ENCODE measurements around the gene CACNB2.

DNA sequence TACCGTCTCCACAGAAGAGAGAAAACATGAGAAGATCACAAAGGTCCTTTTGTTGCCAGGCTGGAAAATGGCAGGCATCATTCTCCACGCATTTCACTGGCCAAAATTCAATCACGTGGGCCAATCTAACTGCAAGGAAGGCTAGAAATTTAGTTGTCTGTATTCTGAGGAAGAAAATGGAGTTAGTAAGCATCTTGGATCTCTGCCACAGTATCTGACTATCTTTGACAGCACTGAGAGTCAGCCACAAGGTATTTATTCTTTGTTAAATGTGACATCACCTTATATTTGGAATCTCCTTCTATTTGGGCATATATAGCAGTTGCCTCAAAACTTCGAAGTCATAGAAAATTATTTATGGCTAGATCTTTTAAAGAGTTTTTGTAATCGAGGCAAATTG is 297.3 kb downstream of the CACNB2 start:
- TF ChIP-seq, protein P1, sequence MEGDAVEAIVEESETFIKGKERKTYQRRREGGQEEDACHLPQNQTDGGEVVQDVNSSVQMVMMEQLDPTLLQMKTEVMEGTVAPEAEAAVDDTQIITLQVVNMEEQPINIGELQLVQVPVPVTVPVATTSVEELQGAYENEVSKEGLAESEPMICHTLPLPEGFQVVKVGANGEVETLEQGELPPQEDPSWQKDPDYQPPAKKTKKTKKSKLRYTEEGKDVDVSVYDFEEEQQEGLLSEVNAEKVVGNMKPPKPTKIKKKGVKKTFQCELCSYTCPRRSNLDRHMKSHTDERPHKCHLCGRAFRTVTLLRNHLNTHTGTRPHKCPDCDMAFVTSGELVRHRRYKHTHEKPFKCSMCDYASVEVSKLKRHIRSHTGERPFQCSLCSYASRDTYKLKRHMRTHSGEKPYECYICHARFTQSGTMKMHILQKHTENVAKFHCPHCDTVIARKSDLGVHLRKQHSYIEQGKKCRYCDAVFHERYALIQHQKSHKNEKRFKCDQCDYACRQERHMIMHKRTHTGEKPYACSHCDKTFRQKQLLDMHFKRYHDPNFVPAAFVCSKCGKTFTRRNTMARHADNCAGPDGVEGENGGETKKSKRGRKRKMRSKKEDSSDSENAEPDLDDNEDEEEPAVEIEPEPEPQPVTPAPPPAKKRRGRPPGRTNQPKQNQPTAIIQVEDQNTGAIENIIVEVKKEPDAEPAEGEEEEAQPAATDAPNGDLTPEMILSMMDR (IDR thresholded peaks at IDR 0.05; ENCODE audit: insufficient read depth, low read length): no peak
- no peak for TF ChIP-seq POLR2AphosphoS5 (IDR thresholded peaks at IDR 0.05; ENCODE audit: low read depth)
- TF ChIP-seq, protein P2, sequence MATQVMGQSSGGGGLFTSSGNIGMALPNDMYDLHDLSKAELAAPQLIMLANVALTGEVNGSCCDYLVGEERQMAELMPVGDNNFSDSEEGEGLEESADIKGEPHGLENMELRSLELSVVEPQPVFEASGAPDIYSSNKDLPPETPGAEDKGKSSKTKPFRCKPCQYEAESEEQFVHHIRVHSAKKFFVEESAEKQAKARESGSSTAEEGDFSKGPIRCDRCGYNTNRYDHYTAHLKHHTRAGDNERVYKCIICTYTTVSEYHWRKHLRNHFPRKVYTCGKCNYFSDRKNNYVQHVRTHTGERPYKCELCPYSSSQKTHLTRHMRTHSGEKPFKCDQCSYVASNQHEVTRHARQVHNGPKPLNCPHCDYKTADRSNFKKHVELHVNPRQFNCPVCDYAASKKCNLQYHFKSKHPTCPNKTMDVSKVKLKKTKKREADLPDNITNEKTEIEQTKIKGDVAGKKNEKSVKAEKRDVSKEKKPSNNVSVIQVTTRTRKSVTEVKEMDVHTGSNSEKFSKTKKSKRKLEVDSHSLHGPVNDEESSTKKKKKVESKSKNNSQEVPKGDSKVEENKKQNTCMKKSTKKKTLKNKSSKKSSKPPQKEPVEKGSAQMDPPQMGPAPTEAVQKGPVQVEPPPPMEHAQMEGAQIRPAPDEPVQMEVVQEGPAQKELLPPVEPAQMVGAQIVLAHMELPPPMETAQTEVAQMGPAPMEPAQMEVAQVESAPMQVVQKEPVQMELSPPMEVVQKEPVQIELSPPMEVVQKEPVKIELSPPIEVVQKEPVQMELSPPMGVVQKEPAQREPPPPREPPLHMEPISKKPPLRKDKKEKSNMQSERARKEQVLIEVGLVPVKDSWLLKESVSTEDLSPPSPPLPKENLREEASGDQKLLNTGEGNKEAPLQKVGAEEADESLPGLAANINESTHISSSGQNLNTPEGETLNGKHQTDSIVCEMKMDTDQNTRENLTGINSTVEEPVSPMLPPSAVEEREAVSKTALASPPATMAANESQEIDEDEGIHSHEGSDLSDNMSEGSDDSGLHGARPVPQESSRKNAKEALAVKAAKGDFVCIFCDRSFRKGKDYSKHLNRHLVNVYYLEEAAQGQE (IDR thresholded peaks at IDR 0.05; ENCODE audit: insufficient replicate concordance, low read depth): no peak

All from HL-60 (cell line).